ENCODE measurements around the gene POGZ. TPM values are rescaled to one million over a fixed set of nuclear protein-coding genes. Genes with fewer than 3 reads are reported as not detected.

POGZ gene
- total RNA-seq, 1 experiment from 2014 or later = 80.6 TPM

- peaks cover 0 to 3% of the 10 kb centered on the region in 2 experiments; a peak in 1 of 4 replicates for H3K4me1 ChIP-seq (ENCODE audit: control insufficient read depth in 1 of 2, insufficient read depth in 2 of 2, low read length in 2 of 2)
- no peaks in the 10 kb centered on the region for H3K9me3 ChIP-seq (ENCODE audit: control insufficient read depth in 1 of 2, insufficient read depth in 1 of 2, low read depth in 1 of 2, low read length in 2 of 2)
- DNase-seq (ENCODE audit: low read depth, low spot score) (no peak), ATAC-seq (no peak)
- no peak for TF ChIP-seq FOSL1 (IDR thresholded peaks at IDR 0.05; ENCODE audit: low read depth)
- no peak for TF ChIP-seq EGR1 (IDR thresholded peaks at IDR 0.05; ENCODE audit: low read depth)
- no peak for TF ChIP-seq POLR2A (IDR thresholded peaks at IDR 0.05; ENCODE audit: borderline replicate concordance, extremely low read depth, insufficient read depth, insufficient read length)
- no peak for TF ChIP-seq SRF (IDR thresholded peaks at IDR 0.05; ENCODE audit: low read depth)
- no peak for TF ChIP-seq CBX3 (IDR thresholded peaks at IDR 0.05; ENCODE audit: low read depth)
- TF ChIP-seq SP1 (IDR thresholded peaks at IDR 0.05; ENCODE audit: low read depth) = no peak
- no peak for TF ChIP-seq ZNF274 (IDR thresholded peaks at IDR 0.05; ENCODE audit: low read depth, low read length)
- no peak for TF ChIP-seq POLR2AphosphoS5 (IDR thresholded peaks at IDR 0.05; ENCODE audit: low read depth, low read length)
- TF ChIP-seq, protein P1, sequence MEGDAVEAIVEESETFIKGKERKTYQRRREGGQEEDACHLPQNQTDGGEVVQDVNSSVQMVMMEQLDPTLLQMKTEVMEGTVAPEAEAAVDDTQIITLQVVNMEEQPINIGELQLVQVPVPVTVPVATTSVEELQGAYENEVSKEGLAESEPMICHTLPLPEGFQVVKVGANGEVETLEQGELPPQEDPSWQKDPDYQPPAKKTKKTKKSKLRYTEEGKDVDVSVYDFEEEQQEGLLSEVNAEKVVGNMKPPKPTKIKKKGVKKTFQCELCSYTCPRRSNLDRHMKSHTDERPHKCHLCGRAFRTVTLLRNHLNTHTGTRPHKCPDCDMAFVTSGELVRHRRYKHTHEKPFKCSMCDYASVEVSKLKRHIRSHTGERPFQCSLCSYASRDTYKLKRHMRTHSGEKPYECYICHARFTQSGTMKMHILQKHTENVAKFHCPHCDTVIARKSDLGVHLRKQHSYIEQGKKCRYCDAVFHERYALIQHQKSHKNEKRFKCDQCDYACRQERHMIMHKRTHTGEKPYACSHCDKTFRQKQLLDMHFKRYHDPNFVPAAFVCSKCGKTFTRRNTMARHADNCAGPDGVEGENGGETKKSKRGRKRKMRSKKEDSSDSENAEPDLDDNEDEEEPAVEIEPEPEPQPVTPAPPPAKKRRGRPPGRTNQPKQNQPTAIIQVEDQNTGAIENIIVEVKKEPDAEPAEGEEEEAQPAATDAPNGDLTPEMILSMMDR (IDR thresholded peaks at IDR 0.05 in 2 of 3, conservative IDR thresholded peaks at IDR 0.05 in 1 of 3; ENCODE audit: borderline replicate concordance in 1 of 3, insufficient read depth in 1 of 3, low read depth in 2 of 3, low read length in 2 of 3) = no peak
- TF ChIP-seq EZH2phosphoT487 (IDR thresholded peaks at IDR 0.05; ENCODE audit: borderline replicate concordance) = no peak
- TF ChIP-seq JUND (IDR thresholded peaks at IDR 0.05) = no peak
- TF ChIP-seq CEBPB (IDR thresholded peaks at IDR 0.05; ENCODE audit: low read depth) = no peak
- no peak for TF ChIP-seq MAX (IDR thresholded peaks at IDR 0.05)
- no peak for TF ChIP-seq RAD21 (IDR thresholded peaks at IDR 0.05; ENCODE audit: low read depth)
- TF ChIP-seq SIN3A (IDR thresholded peaks at IDR 0.05; ENCODE audit: low read depth) = no peak
- no peak for TF ChIP-seq REST (IDR thresholded peaks at IDR 0.05; ENCODE audit: low read depth)
- TF ChIP-seq ZBTB33 (IDR thresholded peaks at IDR 0.05; ENCODE audit: extremely low read depth, insufficient replicate concordance, low read length) = no peak
- H3K9me2 ChIP-seq (ENCODE audit: insufficient read depth) = no peaks in the 10 kb centered on the region
- ChIA-PET RAD21 (ENCODE audit: low non-redundant PET in 1 of 2, low total read pairs in 2 of 2, uncharacterized antibody in 2 of 2, unreplicated experiment in 2 of 2) (no interaction called here), CTCF (no interaction called here), POLR2A (no interaction called here)
- intact Hi-C loops (cut with micrococcal nuclease) = no loop called here
- BruUV-seq (replicated peaks) = no TSS peak
- no peaks in the 10 kb centered on the region for H3K27me3 ChIP-seq (ENCODE audit: insufficient read depth, low read length)
- peaks cover 28% of the 10 kb centered on the region for H3K79me2 ChIP-seq (ENCODE audit: insufficient read depth, low read length)
- H3K36me3 ChIP-seq (ENCODE audit: control insufficient read depth in 1 of 2, insufficient read depth in 2 of 2, low read length in 2 of 2) = peaks cover 33 to 36% of the 10 kb centered on the region in 2 experiments
- no peak overlapping the region for H3K4me2 ChIP-seq (ENCODE audit: low read length)
- H3K27ac ChIP-seq (ENCODE audit: low read depth, low read length) = no peak overlapping the region
- no peaks in the 10 kb centered on the region for H4K20me1 ChIP-seq (ENCODE audit: insufficient read depth)
- no peak overlapping the region for H3K9ac ChIP-seq (ENCODE audit: low read length)
- no peak overlapping the region for H3K4me3 ChIP-seq (replicated peaks in 1 of 2; ENCODE audit: low read depth in 1 of 2, low read length in 2 of 2)
- no peak overlapping the region for H2AFZ ChIP-seq (ENCODE audit: low read depth, low read length, poor library complexity, severe bottlenecking)
Measured at GRCh38 chr1:151428068-151428467, 31.2 kb downstream of the POGZ start.

Measured in HCT116 (cell line).